SK-N-SH treated with all-trans-retinoic acid at 6 μM for 48 hours (cell line): Measurements from ENCODE around the gene PIGZ.

Experiments
- ATAC-seq: fragments of 200-7000 bp; cut with Tn5 transposase; 3 replicates; pipeline ENCODE4 v1.9.1; 2020; ENCODE audit warnings: mild to moderate bottlenecking, moderate library complexity
- ARNTL ChIP-seq: fragments of 450-650 bp; formaldehyde crosslinking; IDR thresholded peaks from 2 replicates; pipeline ENCODE4 v1.5.0; 2020; ENCODE audit warnings: low read depth, mild to moderate bottlenecking, moderate library complexity, borderline replicate concordance
- BACH2 ChIP-seq: fragments of 250-450 bp; sonication (Bioruptor Pico); IDR thresholded peaks from 2 replicates; pipeline ENCODE4 v1.9.0; 2021; ENCODE audit warnings: mild to moderate bottlenecking, borderline replicate concordance
- CREB5 ChIP-seq: fragments of 250-450 bp; sonication (Bioruptor Pico); IDR thresholded peaks from 2 replicates; pipeline ENCODE4 v1.5.1; 2020; ENCODE audit warnings: low read depth, mild to moderate bottlenecking, moderate library complexity
- CSDC2 ChIP-seq: fragments of 250-450 bp; sonication (Bioruptor Pico); IDR thresholded peaks from 2 replicates; pipeline ENCODE4 v1.5.0; 2020; ENCODE audit warnings: mild to moderate bottlenecking, moderate library complexity
- CSRNP3 ChIP-seq: fragments of 250-450 bp; sonication (Bioruptor Pico); IDR thresholded peaks from 2 replicates; pipeline ENCODE4 v1.5.1; 2021; ENCODE audit warnings: mild to moderate bottlenecking, moderate library complexity
- ESRRG ChIP-seq: fragments of 250-450 bp; sonication (Bioruptor Pico); IDR thresholded peaks from 2 replicates; pipeline ENCODE4 v1.6.1; 2021; ENCODE audit warnings: mild to moderate bottlenecking
- GLIS3 ChIP-seq: fragments of 250-450 bp; sonication (Bioruptor Pico); IDR thresholded peaks from 2 replicates; pipeline ENCODE4 v1.5.0; 2020; ENCODE audit warnings: mild to moderate bottlenecking, moderate library complexity
- ISL1 ChIP-seq: fragments of 250-450 bp; sonication (Bioruptor Pico); IDR thresholded peaks from 2 replicates; pipeline ENCODE4 v2.1.2; 2022; ENCODE audit warnings: mild to moderate bottlenecking, moderate library complexity
- OSR1 ChIP-seq: fragments of 250-450 bp; sonication (Bioruptor Pico); IDR thresholded peaks from 2 replicates; pipeline ENCODE4 v1.8.0; 2022; ENCODE audit warnings: moderate library complexity, mild to moderate bottlenecking, inconsistent platforms
- PATZ1 ChIP-seq: fragments of 250-450 bp; sonication (Bioruptor Pico); IDR thresholded peaks from 2 replicates; pipeline ENCODE4 v1.8.0; 2020; ENCODE audit warnings: mild to moderate bottlenecking, moderate library complexity, borderline replicate concordance
- POU6F1 ChIP-seq: fragments of 250-450 bp; sonication (Bioruptor Pico); IDR thresholded peaks from 2 replicates; pipeline ENCODE4 v1.8.0; 2021; ENCODE audit warnings: low read depth, mild to moderate bottlenecking, moderate library complexity, borderline replicate concordance
- RARB ChIP-seq: fragments of 250-450 bp; sonication (Bioruptor Pico); IDR thresholded peaks from 2 replicates; pipeline ENCODE4 v1.8.0; 2021; ENCODE audit warnings: mild to moderate bottlenecking, moderate library complexity
- SNAI2 ChIP-seq: fragments of 250-450 bp; sonication (Bioruptor Pico); IDR thresholded peaks from 2 replicates; pipeline ENCODE4 v1.5.0; 2020; ENCODE audit warnings: mild to moderate bottlenecking, moderate library complexity
- TCF4 ChIP-seq: fragments of 250-450 bp; sonication (Bioruptor Pico); IDR thresholded peaks from 2 replicates; pipeline ENCODE4 v1.8.0; 2021; ENCODE audit warnings: mild to moderate bottlenecking, moderate library complexity, borderline replicate concordance
- TOX ChIP-seq: fragments of 250-450 bp; sonication (Bioruptor Pico); IDR thresholded peaks from 2 replicates; pipeline ENCODE4 v1.8.0; 2021; ENCODE audit warnings: mild to moderate bottlenecking, moderate library complexity, borderline replicate concordance
- ZC3H10 ChIP-seq: fragments of 250-450 bp; sonication (Bioruptor Pico); IDR thresholded peaks from 2 replicates; pipeline ENCODE4 v1.5.1; 2021; ENCODE audit warnings: mild to moderate bottlenecking, moderate library complexity
- ZFP3 ChIP-seq: fragments of 250-450 bp; sonication (Bioruptor Pico); IDR thresholded peaks from 2 replicates; pipeline ENCODE4 v1.5.0; 2020; ENCODE audit warnings: mild to moderate bottlenecking, moderate library complexity
- ZFP30 ChIP-seq: fragments of 450-650 bp; formaldehyde crosslinking; IDR thresholded peaks from 2 replicates; pipeline ENCODE4 v1.5.0; 2022; ENCODE audit warnings: mild to moderate bottlenecking, moderate library complexity
- ZNF565 ChIP-seq: fragments of 450-650 bp; formaldehyde crosslinking; conservative IDR thresholded peaks from 2 replicates; pipeline ENCODE4 v1.5.0; 2020; ENCODE audit warnings: low read depth, mild to moderate bottlenecking, moderate library complexity
- ZNF70 ChIP-seq: fragments of 450-650 bp; formaldehyde crosslinking; IDR thresholded peaks from 2 replicates; pipeline ENCODE4 v1.5.0; 2020; ENCODE audit warnings: mild to moderate bottlenecking, moderate library complexity
- ZNF8 ChIP-seq: fragments of 450-650 bp; formaldehyde crosslinking; IDR thresholded peaks from 2 replicates; pipeline ENCODE4 v1.5.0; 2020; ENCODE audit warnings: mild to moderate bottlenecking, moderate library complexity

The PIGZ gene

GRCh38 chr3:197002701-197003454 is 34.2 kb upstream of the PIGZ start:
- no peak for TF ChIP-seq CSDC2 (CRISPR knock-in tag)
- ATAC-seq: peak; percentile 87

GRCh38 chr3:197001972-197002700 is 33.5 kb upstream of the PIGZ start:
- ATAC-seq: peak; percentile 3; the same call in 2 of the 3 replicates
- TF ChIP-seq BACH2 (CRISPR knock-in tag): no peak
- TF ChIP-seq SNAI2 (CRISPR knock-in tag): no peak
- no peak for TF ChIP-seq ZNF8 (CRISPR knock-in tag)
- no peak for TF ChIP-seq ZFP3 (CRISPR knock-in tag)
- no peak for TF ChIP-seq ZNF70 (CRISPR knock-in tag)
- TF ChIP-seq RARB (CRISPR knock-in tag): no peak
- no peak for TF ChIP-seq ARNTL
- TF ChIP-seq POU6F1 (CRISPR knock-in tag): no peak
- TF ChIP-seq TOX (CRISPR knock-in tag): no peak
- no peak for TF ChIP-seq ESRRG (CRISPR knock-in tag)
- no peak for TF ChIP-seq TCF4
- TF ChIP-seq PATZ1 (CRISPR knock-in tag): no peak
- TF ChIP-seq CSRNP3 (CRISPR knock-in tag): no peak
- no peak for TF ChIP-seq CREB5 (CRISPR knock-in tag)
- no peak for TF ChIP-seq ISL1 (CRISPR knock-in tag)
- TF ChIP-seq ZNF565 (CRISPR knock-in tag): no peak
- TF ChIP-seq ZFP30 (CRISPR knock-in tag): no peak

- TF ChIP-seq CREB5 (CRISPR knock-in tag) (no peak), PATZ1 (CRISPR knock-in tag) (no peak), GLIS3 (CRISPR knock-in tag) (no peak), ARNTL (no peak), ESRRG (CRISPR knock-in tag) (no peak), OSR1 (CRISPR knock-in tag) (no peak), ZC3H10 (CRISPR knock-in tag) (no peak)
Measured at GRCh38 chr3:197001106-197001971, 32.7 kb upstream of the PIGZ start.

More at GRCh38 chr3:197001106-197001971, 32.7 kb upstream of the PIGZ start:
- no peak for ATAC-seq
